ENCODE results near the gene LRCH3. TPM values are rescaled to one million over a fixed set of nuclear protein-coding genes. Genes with fewer than 3 reads are reported as not detected.
A peak's percentile ranks its signal among the peaks of the same experiment; 100 is the strongest.

Gene LRCH3
- total RNA-seq, 1 donor from 2014 or later = 43.5 TPM

DNA sequence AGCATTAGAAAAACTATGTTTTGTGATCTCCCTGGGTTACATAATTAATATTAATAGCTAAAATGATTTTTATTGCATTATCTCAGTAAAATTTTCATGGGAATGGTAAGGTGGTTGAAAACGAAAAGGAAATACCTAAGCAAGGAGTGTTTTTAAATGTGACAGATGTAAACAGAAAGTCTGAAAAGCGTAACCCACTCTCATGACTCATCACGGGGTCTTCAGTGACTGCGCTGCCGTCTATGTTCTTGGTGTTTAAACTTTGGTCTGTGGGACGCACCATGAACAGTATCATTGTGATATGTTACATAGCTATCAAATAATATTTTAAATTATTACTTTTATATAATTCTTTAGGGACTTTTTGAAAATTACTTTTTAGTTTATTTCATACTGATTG lies 19.8 kb downstream of the LRCH3 start:
- no peak for ATAC-seq
- intact Hi-C loops (cut with DNase I) = no loop called here
- no peaks in the 10 kb centered on the region for H3K27me3 ChIP-seq

DNA sequence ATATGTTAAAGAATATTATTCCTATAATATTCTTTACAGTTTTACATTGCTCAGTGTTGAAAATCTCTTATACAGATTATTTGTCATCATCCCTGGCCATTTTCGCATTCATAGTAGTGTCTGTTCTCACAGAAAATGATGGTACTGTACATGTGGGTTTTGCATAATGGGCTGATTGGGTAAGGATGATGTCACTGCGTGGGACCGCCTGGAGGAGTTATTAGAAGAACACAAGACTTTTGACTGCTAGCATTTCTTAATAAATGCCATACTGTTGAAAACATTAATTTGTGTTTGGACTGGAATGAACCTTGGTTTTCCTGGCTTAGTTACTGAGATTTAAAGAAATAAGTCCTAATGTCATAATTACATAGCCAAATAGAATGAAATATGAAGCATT lies 20.3 kb downstream of the LRCH3 start:
- Histone ChIP-seq H3K4me1 (peaks cover 7% of the 10 kb centered on the region), H3K27me3 (no peaks in the 10 kb centered on the region), H3K27ac (no peak overlapping the region), H3K4me3 (no peak overlapping the region), H3K9me3 (no peaks in the 10 kb centered on the region), H3K36me3 (no peaks in the 10 kb centered on the region)
- peak; percentile 70 for ATAC-seq
- no peak for DNase-seq
- intact Hi-C loops (cut with DNase I) = no loop called here
- TF ChIP-seq, protein P1, sequence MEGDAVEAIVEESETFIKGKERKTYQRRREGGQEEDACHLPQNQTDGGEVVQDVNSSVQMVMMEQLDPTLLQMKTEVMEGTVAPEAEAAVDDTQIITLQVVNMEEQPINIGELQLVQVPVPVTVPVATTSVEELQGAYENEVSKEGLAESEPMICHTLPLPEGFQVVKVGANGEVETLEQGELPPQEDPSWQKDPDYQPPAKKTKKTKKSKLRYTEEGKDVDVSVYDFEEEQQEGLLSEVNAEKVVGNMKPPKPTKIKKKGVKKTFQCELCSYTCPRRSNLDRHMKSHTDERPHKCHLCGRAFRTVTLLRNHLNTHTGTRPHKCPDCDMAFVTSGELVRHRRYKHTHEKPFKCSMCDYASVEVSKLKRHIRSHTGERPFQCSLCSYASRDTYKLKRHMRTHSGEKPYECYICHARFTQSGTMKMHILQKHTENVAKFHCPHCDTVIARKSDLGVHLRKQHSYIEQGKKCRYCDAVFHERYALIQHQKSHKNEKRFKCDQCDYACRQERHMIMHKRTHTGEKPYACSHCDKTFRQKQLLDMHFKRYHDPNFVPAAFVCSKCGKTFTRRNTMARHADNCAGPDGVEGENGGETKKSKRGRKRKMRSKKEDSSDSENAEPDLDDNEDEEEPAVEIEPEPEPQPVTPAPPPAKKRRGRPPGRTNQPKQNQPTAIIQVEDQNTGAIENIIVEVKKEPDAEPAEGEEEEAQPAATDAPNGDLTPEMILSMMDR (IDR thresholded peaks at IDR 0.05) = no peak

More for the DNA sequence above, 19.8 kb downstream of the LRCH3 start:
- Histone ChIP-seq H3K4me3 (no peak overlapping the region), H3K36me3 (no peaks in the 10 kb centered on the region), H3K4me1 (peaks cover 7% of the 10 kb centered on the region), H3K9me3 (no peaks in the 10 kb centered on the region), H3K27ac (no peak overlapping the region)
- DNase-seq = no peak
- TF ChIP-seq, protein P1 (IDR thresholded peaks at IDR 0.05) = no peak

DNA sequence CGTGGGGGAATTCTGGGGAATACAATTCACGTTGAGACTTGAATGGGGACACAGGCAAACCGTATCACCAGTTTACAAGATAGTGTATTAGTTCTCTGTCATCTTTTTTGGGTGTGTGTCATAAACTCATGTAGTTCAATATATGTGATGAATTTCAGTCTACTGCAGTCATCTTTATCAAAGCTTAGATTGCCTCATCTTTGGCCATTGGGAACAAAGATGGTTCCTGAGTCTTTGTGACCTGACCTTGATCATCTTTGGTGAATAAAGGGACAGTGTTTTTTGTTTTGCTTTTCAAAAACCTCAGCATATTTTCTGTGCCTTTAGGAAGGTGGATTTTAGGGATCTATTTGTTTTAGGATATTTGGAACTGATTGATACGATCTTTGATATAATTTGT lies 23.3 kb downstream of the LRCH3 start:
- H3K36me3 ChIP-seq = no peaks in the 10 kb centered on the region
- intact Hi-C loops (cut with DNase I) = no loop called here
- ATAC-seq (no peak), DNase-seq (no peak)
- TF ChIP-seq, protein P1 (IDR thresholded peaks at IDR 0.05) = no peak
- no peak overlapping the region for H3K4me3 ChIP-seq
- H3K27ac ChIP-seq = no peak overlapping the region
- peaks cover 6% of the 10 kb centered on the region for H3K4me1 ChIP-seq
- H3K9me3 ChIP-seq = no peaks in the 10 kb centered on the region
- H3K27me3 ChIP-seq = no peaks in the 10 kb centered on the region

DNA sequence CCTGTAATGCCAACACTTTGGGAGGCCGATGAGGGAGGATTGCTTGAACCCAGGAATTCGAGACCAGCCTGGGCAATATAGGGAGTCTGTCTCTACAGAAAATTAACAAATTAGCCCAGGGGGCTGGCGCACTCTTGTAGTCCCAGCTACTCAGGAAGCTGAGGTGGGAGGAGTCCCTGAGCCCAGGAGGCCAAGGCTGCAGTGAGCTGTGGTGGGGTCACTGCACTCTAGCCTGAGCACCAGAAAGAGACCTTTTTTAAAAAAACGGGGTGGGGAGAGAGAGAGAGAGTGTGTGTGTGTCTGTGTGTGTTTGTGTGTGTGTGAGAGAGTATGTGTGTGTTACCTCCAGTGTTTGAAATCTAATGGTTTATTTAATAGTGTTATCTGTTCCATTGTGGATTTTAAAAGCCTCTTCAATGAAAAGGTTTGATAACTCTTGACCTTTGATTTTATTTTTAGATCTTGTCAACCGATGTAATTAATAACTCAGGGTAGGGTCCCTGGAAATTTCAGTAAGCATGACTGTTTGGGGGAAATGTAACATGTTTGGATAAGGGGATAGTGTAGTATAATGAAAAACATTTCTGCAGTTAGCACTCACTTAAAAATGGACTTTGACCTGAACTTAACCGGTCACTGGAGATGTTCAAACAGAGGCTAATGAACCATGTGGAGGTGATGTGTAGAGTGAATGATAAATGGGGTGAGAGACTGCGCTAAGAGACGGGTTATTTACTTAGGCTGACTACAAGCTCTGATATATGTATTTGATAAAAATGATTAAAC lies 29.7 kb downstream of the LRCH3 start:
- Histone ChIP-seq H3K27me3 (no peaks in the 10 kb centered on the region), H3K27ac (no peak overlapping the region), H3K4me3 (no peak overlapping the region), H3K9me3 (no peaks in the 10 kb centered on the region), H3K36me3 (peaks cover 13% of the 10 kb centered on the region), H3K4me1 (no peaks in the 10 kb centered on the region)
- intact Hi-C loops (cut with DNase I) = no loop called here
- no peak for DNase-seq
- TF ChIP-seq, protein P1 (IDR thresholded peaks at IDR 0.05) = no peak
- no peak for ATAC-seq

DNA sequence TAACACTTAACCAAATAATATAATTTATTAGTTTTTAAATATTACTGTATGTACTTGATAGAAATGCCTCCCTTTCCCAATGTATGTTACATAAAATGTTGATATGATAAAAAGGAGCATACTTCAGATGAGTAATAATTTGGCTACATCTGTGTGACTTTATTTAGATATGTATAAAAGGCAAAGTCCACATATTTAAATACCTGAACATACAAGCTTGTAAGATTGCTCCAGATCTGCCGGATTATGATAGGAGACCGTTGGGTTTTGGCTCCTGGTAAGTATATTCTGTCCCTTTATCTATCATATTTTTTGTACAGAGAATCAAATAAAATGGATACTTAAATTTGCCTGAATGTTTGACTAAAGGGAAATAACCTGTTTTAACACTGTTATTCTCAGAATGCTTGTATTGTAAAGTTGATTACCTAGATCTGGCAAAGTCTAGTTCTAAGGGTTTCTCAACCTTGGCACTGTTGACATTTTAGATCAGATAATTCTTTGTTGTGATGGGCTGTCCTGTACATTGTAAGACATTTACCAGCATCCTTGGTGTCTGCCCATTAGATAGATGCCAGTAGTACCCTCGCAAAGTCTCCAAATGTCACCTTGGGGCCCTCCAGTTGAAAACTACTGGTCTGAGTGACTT lies 38.5 kb downstream of the LRCH3 start:
- Histone ChIP-seq H3K27ac (no peak overlapping the region), H3K4me1 (no peaks in the 10 kb centered on the region), H3K36me3 (peaks cover 73% of the 10 kb centered on the region), H3K4me3 (no peak overlapping the region), H3K9me3 (no peaks in the 10 kb centered on the region), H3K27me3 (no peaks in the 10 kb centered on the region)
- DNase-seq (no peak), ATAC-seq (no peak)
- intact Hi-C loops (cut with DNase I) = no loop called here
- TF ChIP-seq, protein P1 (IDR thresholded peaks at IDR 0.05) = no peak
